Kidney (tissue), 14 donors: ENCODE measurements around the gene SOBP. TPM values are rescaled to one million over a fixed set of nuclear protein-coding genes. Genes with fewer than 3 reads are reported as not detected.

Source experiments
- DNase-seq, 5 donors: peaks; one replicate each; pipeline ENCODE4 v3.0.0-alpha.2; 2013 to 2020
- FAIRE-seq: peaks from 2 replicates; lab custom pipeline; 2012; peaks lifted over from hg19 to GRCh38; lab: Jason Lieb, UNC
- H3K27ac ChIP-seq, 2 donors: one replicate each; pipeline ENCODE4 v1.7.0; 2013; ENCODE audit warnings: low read depth in 2 of 2, low read length in 2 of 2, inconsistent platforms in 1 of 2
- H3K27me3 ChIP-seq: one replicate; pipeline ENCODE4 v1.7.1; 2013; ENCODE audit warnings: low read length, inconsistent platforms; ENCODE audit not compliant: control insufficient read depth, insufficient read depth
- H3K36me3 ChIP-seq, 3 donors: one replicate each; pipeline versions ENCODE4 v1.7.0 to v1.7.1; 2013; ENCODE audit warnings: low read length in 3 of 3, control low read depth in 1 of 3, inconsistent platforms in 1 of 3; ENCODE audit not compliant: insufficient read depth in 3 of 3, control insufficient read depth in 2 of 3
- H3K4me1 ChIP-seq, 3 donors: one replicate each; pipeline versions ENCODE4 v1.7.0 to v1.7.1; 2013; ENCODE audit warnings: low read length in 3 of 3, inconsistent platforms in 1 of 3, low read depth in 1 of 3; ENCODE audit not compliant: control insufficient read depth in 2 of 3, insufficient read depth in 2 of 3
- H3K4me3 ChIP-seq, 3 donors: one replicate each; pipeline versions ENCODE4 v1.7.0 to v1.8.1; 2013; ENCODE audit warnings: low read length in 3 of 3, control low read depth in 1 of 3, inconsistent platforms in 1 of 3
- H3K9ac ChIP-seq, 3 donors: one replicate each; pipeline versions ENCODE4 v1.7.0 to v1.7.1; 2013; ENCODE audit warnings: low read length in 3 of 3, control low read depth in 1 of 3, inconsistent platforms in 1 of 3
- H3K9me3 ChIP-seq, 3 donors: one replicate each; pipeline versions ENCODE4 v1.7.0 to v1.7.1; 2013; ENCODE audit warnings: low read length in 3 of 3, control low read depth in 1 of 3, inconsistent platforms in 1 of 3; ENCODE audit not compliant: control insufficient read depth in 2 of 3, insufficient read depth in 1 of 3
- intact Hi-C: fragments of 100-400 bp; cut with DNase I; formaldehyde crosslinking; loops from one replicate; pipeline ENCODE4 v1.11.1; 2022
- polyA plus RNA-seq: library from polyadenylated mRNA; stranded (reverse); fragments of 350-450 nt; fragmentation: Illumina TruSeq; extraction: RNeasy Lipid Tissue Mini Kit (QIAGEN cat#74804); gene quantifications from one replicate; pipeline ENCODE4 v1.2.3, GENCODE V29; 2014; ENCODE audit warnings: low read depth, low replicate concordance; ENCODE audit not compliant: insufficient read depth
- total RNA-seq: library from RNA; stranded (reverse); fragmentation: NEBNext Ultra II Directional; extraction: Animal tissue kit (Norgen Biotek cat#: 25700); gene quantifications from one replicate; pipeline ENCODE4 v1.2.1, GENCODE V29; 2021
- TF ChIP-seq, protein P1 (sequence below): IDR thresholded peaks from 3 replicates; pipeline ENCODE4 v1.5.1; 2012; ENCODE audit warnings: mild to moderate bottlenecking, moderate library complexity, borderline replicate concordance; ENCODE audit not compliant: insufficient read depth; ENCODE audit errors: extremely low read depth
- donor health status: control.
- donor health status: control.
- donor health status: control.
- donor health status: control.
- donor health status: control.
- donor health status: DM: yes; HTN: yes; CAD: no.
- donor health status: Normal renal cell carcinoma (clear cell type).

Gene SOBP
- total and polyA plus RNA-seq, 2 donors from 2014 or later, result 5.4 to 9.5 TPM

- TF ChIP-seq, protein P1, sequence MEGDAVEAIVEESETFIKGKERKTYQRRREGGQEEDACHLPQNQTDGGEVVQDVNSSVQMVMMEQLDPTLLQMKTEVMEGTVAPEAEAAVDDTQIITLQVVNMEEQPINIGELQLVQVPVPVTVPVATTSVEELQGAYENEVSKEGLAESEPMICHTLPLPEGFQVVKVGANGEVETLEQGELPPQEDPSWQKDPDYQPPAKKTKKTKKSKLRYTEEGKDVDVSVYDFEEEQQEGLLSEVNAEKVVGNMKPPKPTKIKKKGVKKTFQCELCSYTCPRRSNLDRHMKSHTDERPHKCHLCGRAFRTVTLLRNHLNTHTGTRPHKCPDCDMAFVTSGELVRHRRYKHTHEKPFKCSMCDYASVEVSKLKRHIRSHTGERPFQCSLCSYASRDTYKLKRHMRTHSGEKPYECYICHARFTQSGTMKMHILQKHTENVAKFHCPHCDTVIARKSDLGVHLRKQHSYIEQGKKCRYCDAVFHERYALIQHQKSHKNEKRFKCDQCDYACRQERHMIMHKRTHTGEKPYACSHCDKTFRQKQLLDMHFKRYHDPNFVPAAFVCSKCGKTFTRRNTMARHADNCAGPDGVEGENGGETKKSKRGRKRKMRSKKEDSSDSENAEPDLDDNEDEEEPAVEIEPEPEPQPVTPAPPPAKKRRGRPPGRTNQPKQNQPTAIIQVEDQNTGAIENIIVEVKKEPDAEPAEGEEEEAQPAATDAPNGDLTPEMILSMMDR, result no peak
- DNase-seq (peak in 4 of 5 donors; percentile 83 to 95 (median 88)), FAIRE-seq (no peak)
- H3K27ac ChIP-seq, result no peak overlapping the region
- no peak overlapping the region for H3K4me3 ChIP-seq
- no peaks in the 10 kb centered on the region for H3K9me3 ChIP-seq
- H3K4me1 ChIP-seq, result peaks cover 5 to 14% (median 5%) of the 10 kb centered on the region in 3 donors
- H3K9ac ChIP-seq, result no peak overlapping the region
- intact Hi-C loops, result no loop called here
- no peaks in the 10 kb centered on the region for H3K36me3 ChIP-seq
- no peaks in the 10 kb centered on the region for H3K27me3 ChIP-seq
Measured at GRCh38 chr6:107666084-107666980, 176.4 kb downstream of the SOBP start.

DNA sequence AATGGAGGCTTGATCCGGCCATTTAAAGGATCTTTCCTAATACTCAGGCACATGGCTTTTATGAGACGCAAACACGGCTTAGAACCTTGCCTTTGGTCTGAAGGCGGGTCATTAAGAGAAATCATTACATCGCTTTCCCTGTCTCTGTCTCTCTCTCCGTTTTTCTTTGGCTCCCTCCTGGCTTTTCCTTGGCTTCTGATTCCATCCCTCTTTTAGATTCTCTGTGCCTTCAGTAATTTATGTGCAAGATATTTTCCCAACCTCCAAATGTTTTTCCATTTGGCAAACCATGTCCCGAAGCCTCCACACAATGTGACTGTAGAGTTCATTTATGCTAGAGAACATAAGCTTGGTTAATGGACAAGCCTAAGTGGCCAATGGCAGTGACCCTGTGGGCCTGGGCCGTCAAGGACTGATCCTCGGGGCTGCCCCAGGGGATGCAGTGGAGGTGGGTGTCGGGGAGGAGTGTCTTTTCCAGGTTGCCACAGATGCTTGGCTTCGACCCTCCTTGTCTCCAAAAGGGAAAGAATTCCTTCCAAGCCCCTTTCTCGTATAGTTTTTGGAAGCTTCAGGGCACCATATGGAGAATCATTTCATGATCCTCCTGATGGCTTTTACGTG, 177.2 kb downstream of the SOBP start:
- Histone ChIP-seq H3K27me3 (no peaks in the 10 kb centered on the region), H3K4me1 (peaks cover 5 to 14% (median 6%) of the 10 kb centered on the region in 3 donors), H3K4me3 (no peak overlapping the region), H3K27ac (no peak overlapping the region), H3K36me3 (no peaks in the 10 kb centered on the region), H3K9ac (no peak overlapping the region), H3K9me3 (no peaks in the 10 kb centered on the region)
- FAIRE-seq (no peak), DNase-seq (no peak)
- intact Hi-C loops, result no loop called here
- TF ChIP-seq, protein P1, result no peak

- no peak for DNase-seq
- TF ChIP-seq, protein P1, result no peak
- no peak for FAIRE-seq
- Histone ChIP-seq H3K4me3 (no peak overlapping the region), H3K9ac (no peak overlapping the region), H3K9me3 (no peaks in the 10 kb centered on the region), H3K4me1 (peaks cover 5 to 14% (median 6%) of the 10 kb centered on the region in 3 donors), H3K27ac (no peak overlapping the region), H3K27me3 (no peaks in the 10 kb centered on the region), H3K36me3 (no peaks in the 10 kb centered on the region)
- intact Hi-C loops, result no loop called here
Measured at GRCh38 chr6:107667790-107668189, 177.9 kb downstream of the SOBP start.
